ENCODE measurements around the gene MFAP2. TPM values are rescaled to one million over a fixed set of nuclear protein-coding genes. Genes with fewer than 3 reads are reported as not detected.

Gene MFAP2
- total RNA-seq, 2 donors from 2014 or later, result 2.7 to 3.9 TPM

Other genes with a start within 250 kb of the MFAP2 start
- 1,000 to 10,000 TPM; 3,977 to 5,589 TPM for gene RNU1-4, start 240.1 kb downstream of the MFAP2 start, total RNA-seq
- gene RNU1-2, start 84.6 kb downstream of the MFAP2 start, total RNA-seq, result 1,000 to 10,000 TPM; 3,977 to 5,589 TPM
- 10 to 100 TPM; 11.3 to 11.4 TPM for gene CROCC, start 58.7 kb downstream of the MFAP2 start, total RNA-seq
- 10 to 100 TPM; 46.2 to 53.9 TPM for gene ATP13A2, start 31.3 kb upstream of the MFAP2 start, total RNA-seq
- gene SDHB, start 73.4 kb upstream of the MFAP2 start, total RNA-seq, result 100 to 1,000 TPM; 185 to 240 TPM
- 100 to 1,000 TPM; 276 to 278 TPM for gene PADI2, start 138.8 kb upstream of the MFAP2 start, total RNA-seq
- under 1 TPM; 0.27 to 0.47 TPM for gene PADI1, start 224.5 kb upstream of the MFAP2 start, total RNA-seq